ENCODE measurements around the gene MRPS25. TPM values are rescaled to one million over a fixed set of nuclear protein-coding genes. Genes with fewer than 3 reads are reported as not detected.

The MRPS25 gene
- polyA plus RNA-seq, 1 of the 3 experiments (the other 2 are of a cell fraction) = 41.5 TPM

- TF ChIP-seq NRF1 (IDR thresholded peaks at IDR 0.05; ENCODE audit: low read depth, low read length) = no peak
Observed at GRCh38 chr3:15066467-15066866, 1.4 kb upstream of the MRPS25 start (continued).

- 81% methylated on average over 16 of the region's 16 CpGs for WGBS (ENCODE audit: low lambda C conversion rate)
- peaks cover 8 to 14% of the 10 kb centered on the region in 2 experiments; a peak in 2 of 4 replicates for H3K4me1 ChIP-seq (ENCODE audit: control insufficient read depth in 1 of 2, insufficient read depth in 2 of 2, low read depth in 1 of 2, low read length in 1 of 2)
- peak overlapping the region; percentile 97 for H3K4me2 ChIP-seq
- ChIA-PET POLR2A (interaction anchor here (0.7 to 1.7 kb wide), 5 partner anchors 33 to 295 kb away, joined by 3 to 7 read pairs (median 4); partner anchors contain the start of genes CAPN7, NR2C2 and RBSN), CTCF (interaction anchor here (0.7 to 1.8 kb wide), 6 partner anchors 12 to 140 kb away, joined by 3 to 5 read pairs (median 3); no protein-coding TSS in a partner anchor)
- H3K27ac ChIP-seq (ENCODE audit: low read depth in 2 of 2, low read length in 1 of 2) = no peak overlapping the region; a peak in 2 of 4 replicates
- H3K9ac ChIP-seq = peak overlapping the region; percentile 97; the same call in 1 of the 2 replicates
- H4K20me1 ChIP-seq (ENCODE audit: insufficient read depth) = no peaks in the 10 kb centered on the region
- TF ChIP-seq FOXJ3 (CRISPR knock-in tag; IDR thresholded peaks at IDR 0.05) (no peak), EP300 (IDR thresholded peaks at IDR 0.05; ENCODE audit: borderline replicate concordance in 1 of 2, low read depth in 1 of 2, low read length in 1 of 2) (no peak), SMC3 (IDR thresholded peaks at IDR 0.05; ENCODE audit: low read depth, low read length) (no peak), FOXM1 (IDR thresholded peaks at IDR 0.05; ENCODE audit: low read depth) (no peak), USF2 (IDR thresholded peaks at IDR 0.05; ENCODE audit: borderline replicate concordance, low read depth, low read length) (no peak), MXI1 (IDR thresholded peaks at IDR 0.05; ENCODE audit: low read depth, low read length) (no peak), YY1 (IDR thresholded peaks at IDR 0.05; ENCODE audit: low read depth) (no peak), TEAD4 (IDR thresholded peaks at IDR 0.05; ENCODE audit: borderline replicate concordance, insufficient read depth) (no peak), RXRA (IDR thresholded peaks at IDR 0.05; ENCODE audit: borderline replicate concordance, low read depth) (no peak), RFX5 (IDR thresholded peaks at IDR 0.05; ENCODE audit: low read length) (no peak), MEF2A (IDR thresholded peaks at IDR 0.05; ENCODE audit: borderline replicate concordance, low read depth) (no peak), TCF12 (IDR thresholded peaks at IDR 0.05) (no peak), FOSL2 (IDR thresholded peaks at IDR 0.05; ENCODE audit: borderline replicate concordance, low read depth) (no peak)
- H2AFZ ChIP-seq (ENCODE audit: low read depth) = peak overlapping the region; percentile 84
- no peaks in the 10 kb centered on the region for H3K9me2 ChIP-seq
- no peaks in the 10 kb centered on the region for H3K27me3 ChIP-seq (ENCODE audit: insufficient read depth)
- H3K9me3 ChIP-seq = no peaks in the 10 kb centered on the region
- H3F3A ChIP-seq (replicated peaks; ENCODE audit: insufficient read depth) = no peaks in the 10 kb centered on the region
- peaks cover 4% of the 10 kb centered on the region in 2 experiments for H3K36me3 ChIP-seq (replicated peaks in 1 of 2; ENCODE audit: control insufficient read depth in 1 of 2, insufficient read depth in 2 of 2, low read length in 1 of 2)
- peak overlapping the region; percentile 95 to 98 for H3K4me3 ChIP-seq (ENCODE audit: low read depth in 2 of 2, low read length in 1 of 2)
- peaks cover 35% of the 10 kb centered on the region for H3K79me2 ChIP-seq (ENCODE audit: insufficient read depth)
- no peak for DNase-seq
Observed at GRCh38 chr3:15065550-15066007, 464 bp upstream of the MRPS25 start.

GRCh38 chr3:15064299-15064834 lies 748 bp downstream of the MRPS25 start:
- H3K36me3 ChIP-seq (replicated peaks in 1 of 2; ENCODE audit: control insufficient read depth in 1 of 2, insufficient read depth in 2 of 2, low read length in 1 of 2) = peaks cover 4 to 5% of the 10 kb centered on the region in 2 experiments
- H3K9me3 ChIP-seq = no peaks in the 10 kb centered on the region
- 1% methylated on average over 19 of the region's 25 CpGs for WGBS (ENCODE audit: low lambda C conversion rate)
- H3K27me3 ChIP-seq (ENCODE audit: insufficient read depth) = no peaks in the 10 kb centered on the region
- DNase-seq = peak; percentile 66
- TF ChIP-seq MXI1 (IDR thresholded peaks at IDR 0.05; ENCODE audit: low read depth, low read length) = peak; percentile 29; the same call in 1 of the 2 replicates
- TF ChIP-seq RAD21 (IDR thresholded peaks at IDR 0.05; ENCODE audit: low read length) = no peak
- no peaks in the 10 kb centered on the region for H3F3A ChIP-seq (replicated peaks; ENCODE audit: insufficient read depth)
- H3K4me2 ChIP-seq = peak overlapping the region; percentile 97
- H3K4me1 ChIP-seq (ENCODE audit: control insufficient read depth in 1 of 2, insufficient read depth in 2 of 2, low read depth in 1 of 2, low read length in 1 of 2) = peaks cover 8 to 14% of the 10 kb centered on the region in 2 experiments; a peak in 2 of 4 replicates
- H3K27ac ChIP-seq (ENCODE audit: low read depth in 2 of 2, low read length in 1 of 2) = peak overlapping the region; percentile 41 to 60; a peak in 2 of 4 replicates
- H3K9me2 ChIP-seq = no peaks in the 10 kb centered on the region
- peak overlapping the region; percentile 84 for H2AFZ ChIP-seq (ENCODE audit: low read depth)
- CTCF ChIA-PET = interaction anchor here (0.9 to 1.8 kb wide), 2 partner anchors 12 to 16 kb away, joined by 4 to 5 read pairs; no protein-coding TSS in a partner anchor
- POLR2A ChIA-PET = interaction anchor here (0.6 to 1.7 kb wide), 6 partner anchors 34 to 141 kb away, joined by 3 to 7 read pairs (median 4); partner anchors contain the start of genes CAPN7, NR2C2 and RBSN
- H3K4me3 ChIP-seq (ENCODE audit: low read depth in 2 of 2, low read length in 1 of 2) = peak overlapping the region; percentile 95 to 98
- H4K20me1 ChIP-seq (ENCODE audit: insufficient read depth) = no peaks in the 10 kb centered on the region
- H3K9ac ChIP-seq = peak overlapping the region; percentile 97
- peaks cover 47% of the 10 kb centered on the region for H3K79me2 ChIP-seq (ENCODE audit: insufficient read depth)

Data from SK-N-SH (cell line).